Vagina (tissue), 2 donors: ENCODE results near the gene PPP2R5D. TPM values are rescaled to one million over a fixed set of nuclear protein-coding genes. Genes with fewer than 3 reads are reported as not detected.

ENCODE experiments used
- DNase-seq, 2 donors: peaks; one replicate each; pipeline ENCODE4 v3.0.0-alpha.2; 2017; ENCODE audit errors: extremely low spot score in 2 of 2
- H3K27ac ChIP-seq: fragments of 200-600 bp; sonication (generic); one replicate; pipeline ENCODE4 v1.5.1; 2019
- H3K27me3 ChIP-seq: fragments of 200-600 bp; sonication (generic); one replicate; pipeline ENCODE4 v1.5.1; 2019
- H3K36me3 ChIP-seq, 2 donors: fragments of 200-600 bp; sonication (generic); one replicate each; pipeline ENCODE4 v1.5.1; 2017 to 2019
- H3K4me1 ChIP-seq: fragments of 200-600 bp; sonication (generic); one replicate; pipeline ENCODE4 v1.5.1; 2019
- H3K4me3 ChIP-seq, 2 donors: fragments of 200-600 bp; sonication (generic); 1 replicate in 1 of 2; 2 replicates in 1 of 2; pipeline ENCODE4 v1.5.1; 2016 to 2019
- H3K9me3 ChIP-seq: fragments of 200-600 bp; sonication (generic); one replicate; pipeline ENCODE4 v1.5.1; 2019
- POLR2A ChIP-seq, 2 donors: fragments of 450-650 bp; IDR thresholded peaks; one replicate each; pipeline ENCODE4 v1.6.1; 2017; ENCODE audit warnings: antibody characterized with exemption in 2 of 2, mild to moderate bottlenecking in 2 of 2, moderate library complexity in 2 of 2
- POLR2AphosphoS5 ChIP-seq, 2 donors: sonication (generic); formaldehyde crosslinking; IDR thresholded peaks; one replicate each; pipeline ENCODE4 v1.9.0; 2017; ENCODE audit warnings: antibody characterized with exemption in 2 of 2, mild to moderate bottlenecking in 2 of 2, low read depth in 1 of 2; ENCODE audit not compliant: insufficient read depth in 1 of 2
- intact Hi-C: fragments of 100-400 bp; cut with DNase I; formaldehyde crosslinking; loops from one replicate; pipeline ENCODE4 v1.15.1; 2023
- total RNA-seq: library from RNA; depleted of rRNA; stranded (reverse); fragments of >200 nt; gene quantifications from one replicate; pipeline ENCODE4 v1.2.3, GENCODE V29; 2016
- TF ChIP-seq, protein P1 (sequence below), 3 experiments: fragments of 450-650 bp in 2 of 3; fragments of 200-600 bp in 1 of 3; sonication (generic) in 1 of 3; IDR thresholded peaks; one replicate each; pipeline ENCODE4 v1.5.1; 2017 to 2019; ENCODE audit warnings: antibody characterized with exemption in 3 of 3, mild to moderate bottlenecking in 2 of 3, moderate library complexity in 2 of 3

Gene PPP2R5D
- total RNA-seq, 1 donor from 2014 or later: 26.3 TPM

DNA sequence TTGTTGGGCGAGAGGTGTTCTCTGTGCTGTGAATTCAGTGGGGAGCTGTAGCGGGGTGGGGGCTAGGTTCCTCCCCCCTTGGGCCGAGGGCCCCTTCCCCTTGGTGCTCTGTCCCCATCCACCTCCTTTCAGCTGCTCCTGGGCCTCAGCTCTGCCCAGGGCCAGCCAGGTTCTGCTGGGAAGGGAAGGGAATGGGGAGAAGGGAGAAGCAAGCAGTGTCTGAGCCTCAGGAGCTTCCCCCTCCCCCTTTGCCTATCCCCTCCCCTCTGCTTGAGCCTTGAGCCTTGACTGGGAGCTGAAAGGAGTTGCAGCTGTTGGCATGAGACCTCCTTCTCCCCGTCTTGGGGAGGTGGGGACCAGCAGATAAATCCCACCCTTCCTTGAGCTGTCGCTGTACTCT, 36.5 kb downstream of the PPP2R5D start:
- peaks cover 0 to 34% of the 10 kb centered on the region in 2 donors for H3K36me3 ChIP-seq
- intact Hi-C loops: no loop called here
- peak overlapping the region; percentile 79 for H3K27ac ChIP-seq
- TF ChIP-seq POLR2A (IDR thresholded peaks at IDR 0.05): no peak
- TF ChIP-seq, protein P1, sequence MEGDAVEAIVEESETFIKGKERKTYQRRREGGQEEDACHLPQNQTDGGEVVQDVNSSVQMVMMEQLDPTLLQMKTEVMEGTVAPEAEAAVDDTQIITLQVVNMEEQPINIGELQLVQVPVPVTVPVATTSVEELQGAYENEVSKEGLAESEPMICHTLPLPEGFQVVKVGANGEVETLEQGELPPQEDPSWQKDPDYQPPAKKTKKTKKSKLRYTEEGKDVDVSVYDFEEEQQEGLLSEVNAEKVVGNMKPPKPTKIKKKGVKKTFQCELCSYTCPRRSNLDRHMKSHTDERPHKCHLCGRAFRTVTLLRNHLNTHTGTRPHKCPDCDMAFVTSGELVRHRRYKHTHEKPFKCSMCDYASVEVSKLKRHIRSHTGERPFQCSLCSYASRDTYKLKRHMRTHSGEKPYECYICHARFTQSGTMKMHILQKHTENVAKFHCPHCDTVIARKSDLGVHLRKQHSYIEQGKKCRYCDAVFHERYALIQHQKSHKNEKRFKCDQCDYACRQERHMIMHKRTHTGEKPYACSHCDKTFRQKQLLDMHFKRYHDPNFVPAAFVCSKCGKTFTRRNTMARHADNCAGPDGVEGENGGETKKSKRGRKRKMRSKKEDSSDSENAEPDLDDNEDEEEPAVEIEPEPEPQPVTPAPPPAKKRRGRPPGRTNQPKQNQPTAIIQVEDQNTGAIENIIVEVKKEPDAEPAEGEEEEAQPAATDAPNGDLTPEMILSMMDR (IDR thresholded peaks at IDR 0.05): no peak
- H3K4me1 ChIP-seq: peaks cover 59% of the 10 kb centered on the region
- H3K9me3 ChIP-seq: no peaks in the 10 kb centered on the region
- H3K27me3 ChIP-seq: no peaks in the 10 kb centered on the region
- H3K4me3 ChIP-seq: peak overlapping the region; percentile 89 to 92
- no peak for DNase-seq

DNA sequence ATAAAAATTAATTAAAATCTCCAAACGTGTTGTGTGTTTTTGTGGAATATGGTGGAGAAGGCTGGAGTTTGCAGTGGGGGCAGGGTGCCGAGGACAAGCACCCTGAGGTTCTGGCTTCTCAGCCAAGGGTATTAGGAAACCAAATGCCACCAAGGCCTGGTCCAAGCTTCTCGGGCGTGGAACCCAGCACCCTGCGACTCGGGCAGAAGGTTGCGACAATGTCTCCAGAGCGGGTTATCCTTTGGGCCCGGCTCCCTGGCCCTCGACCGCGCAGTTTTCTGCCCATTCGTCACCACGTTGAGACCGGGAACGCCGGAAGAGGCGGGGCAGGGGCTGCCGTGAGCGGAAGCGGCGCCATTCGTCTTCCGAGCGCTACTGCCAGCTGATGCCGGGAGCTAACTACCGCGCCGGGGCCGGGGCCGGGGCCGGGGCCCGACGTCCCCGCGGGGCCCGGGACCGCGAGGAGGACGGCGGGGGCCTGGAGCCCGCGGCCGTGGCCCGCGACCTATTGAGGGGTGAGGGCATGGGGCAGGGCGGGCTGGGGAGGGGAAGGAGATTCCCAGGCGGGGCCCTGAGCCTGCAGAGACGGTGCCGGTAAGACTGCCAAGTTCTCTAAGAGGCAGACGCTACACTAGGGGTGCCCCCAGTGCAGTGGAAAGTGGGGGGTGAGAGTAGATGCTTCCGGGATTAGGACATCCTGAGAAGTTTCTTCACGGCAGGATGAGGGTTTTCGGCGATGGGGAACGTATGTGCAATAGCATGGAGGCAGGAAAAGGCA, 37.1 kb downstream of the PPP2R5D start, which contains the start of gene RRP36:
Gene RRP36, plus strand, starts transcription at position 354 of the 778 bp plus-strand sequence. Its CDS starts 32 bp downstream, at position 386.
- peaks cover 2 to 40% of the 10 kb centered on the region in 2 donors for H3K36me3 ChIP-seq
- peak within 1 kb of the TSS; percentile 89 to 92 for H3K4me3 ChIP-seq
- DNase-seq: no peak
- H3K27me3 ChIP-seq: no peaks in the 10 kb centered on the region
- no peaks in the 10 kb centered on the region for H3K9me3 ChIP-seq
- TF ChIP-seq POLR2AphosphoS5 (IDR thresholded peaks at IDR 0.05; ENCODE audit: insufficient read depth in 1 of 2, low read depth in 1 of 2): peak; percentile 21 to 69
- TF ChIP-seq, protein P1 (IDR thresholded peaks at IDR 0.05): no peak
- peak within 1 kb of the TSS; percentile 79 for H3K27ac ChIP-seq
- peaks cover 53% of the 10 kb centered on the region for H3K4me1 ChIP-seq
- intact Hi-C loops: no loop called here

DNA sequence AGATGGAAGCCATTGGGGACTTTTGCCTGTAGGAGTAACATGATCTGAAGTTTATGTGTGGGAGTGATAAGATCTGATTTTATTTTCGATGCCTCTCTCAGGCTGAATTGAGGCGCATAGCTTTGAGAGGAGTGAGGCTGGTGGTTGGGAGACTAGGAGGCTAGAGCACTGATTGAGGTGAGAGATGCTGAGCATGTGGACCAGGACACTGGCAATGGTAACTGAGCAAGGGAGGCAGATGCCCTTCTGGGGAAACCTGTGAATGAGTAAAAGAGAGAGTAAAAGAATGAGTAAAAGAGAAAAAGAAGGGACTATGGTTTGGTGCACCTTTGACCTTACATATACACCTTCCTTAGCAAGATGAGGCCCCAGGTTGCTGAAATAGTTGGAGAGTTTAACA, 40.1 kb downstream of the PPP2R5D start:
- Histone ChIP-seq H3K4me3 (no peak overlapping the region), H3K36me3 (peaks cover 10 to 55% of the 10 kb centered on the region in 2 donors), H3K9me3 (no peaks in the 10 kb centered on the region), H3K27ac (no peak overlapping the region), H3K4me1 (peaks cover 37% of the 10 kb centered on the region), H3K27me3 (no peaks in the 10 kb centered on the region)
- TF ChIP-seq POLR2A (IDR thresholded peaks at IDR 0.05): no peak
- TF ChIP-seq POLR2AphosphoS5 (IDR thresholded peaks at IDR 0.05; ENCODE audit: insufficient read depth in 1 of 2, low read depth in 1 of 2): no peak
- TF ChIP-seq, protein P1 (IDR thresholded peaks at IDR 0.05): no peak
- no peak for DNase-seq
- intact Hi-C loops: no loop called here

DNA sequence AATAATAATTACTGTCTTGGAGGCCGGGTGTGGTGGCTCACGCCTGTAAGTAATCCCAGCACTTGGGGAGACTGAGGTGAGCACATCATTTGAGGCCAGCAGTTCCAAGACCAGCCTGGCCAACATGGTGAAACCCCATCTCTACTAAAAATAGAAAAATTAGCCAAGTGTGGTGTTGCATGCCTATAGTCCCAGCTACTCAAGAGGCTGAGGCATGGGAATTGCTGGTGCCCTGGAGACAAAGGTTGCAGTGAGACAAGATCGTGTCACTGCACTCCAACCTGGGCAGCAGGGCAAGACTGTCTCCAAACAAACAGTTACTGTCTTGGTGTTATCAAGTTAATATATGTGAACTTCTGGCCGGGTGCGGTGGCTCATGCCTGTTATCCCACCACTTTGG, 42.0 kb downstream of the PPP2R5D start:
- DNase-seq: no peak
- intact Hi-C loops: no loop called here
- TF ChIP-seq, protein P1 (IDR thresholded peaks at IDR 0.05): no peak
- TF ChIP-seq POLR2A (IDR thresholded peaks at IDR 0.05) (no peak), POLR2AphosphoS5 (IDR thresholded peaks at IDR 0.05; ENCODE audit: insufficient read depth in 1 of 2, low read depth in 1 of 2) (no peak)
- H3K27ac ChIP-seq: no peak overlapping the region
- H3K4me3 ChIP-seq: no peak overlapping the region
- peaks cover 10 to 68% of the 10 kb centered on the region in 2 donors for H3K36me3 ChIP-seq
- no peaks in the 10 kb centered on the region for H3K9me3 ChIP-seq
- H3K27me3 ChIP-seq: no peaks in the 10 kb centered on the region
- H3K4me1 ChIP-seq: peaks cover 28% of the 10 kb centered on the region

DNA sequence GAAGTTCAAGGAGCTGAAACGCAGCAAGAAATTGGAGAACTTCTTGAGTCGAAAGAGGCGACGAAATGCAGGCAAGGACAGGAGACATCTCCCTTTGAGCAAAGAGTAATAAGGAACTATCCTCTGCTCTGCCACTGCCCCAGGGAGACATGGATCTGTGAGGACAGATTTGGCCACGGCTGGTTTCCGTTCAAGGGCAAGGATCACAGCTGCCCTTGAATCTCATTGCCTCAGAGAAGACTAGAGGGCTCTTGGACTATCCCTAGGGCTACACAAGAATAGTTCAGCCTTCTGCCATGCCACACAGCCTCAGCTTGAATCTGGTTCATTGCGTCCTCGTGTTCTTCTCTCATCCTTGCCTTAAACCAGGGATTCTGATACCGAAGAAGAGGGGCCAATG, 44.8 kb downstream of the PPP2R5D start:
- Histone ChIP-seq H3K4me3 (no peak overlapping the region), H3K36me3 (peaks cover 10 to 70% of the 10 kb centered on the region in 2 donors), H3K27me3 (no peaks in the 10 kb centered on the region), H3K27ac (no peak overlapping the region), H3K9me3 (no peaks in the 10 kb centered on the region), H3K4me1 (peaks cover 7% of the 10 kb centered on the region)
- TF ChIP-seq, protein P1 (IDR thresholded peaks at IDR 0.05): no peak
- TF ChIP-seq POLR2AphosphoS5 (IDR thresholded peaks at IDR 0.05; ENCODE audit: insufficient read depth in 1 of 2, low read depth in 1 of 2) (no peak), POLR2A (IDR thresholded peaks at IDR 0.05) (no peak)
- no peak for DNase-seq
- intact Hi-C loops: no loop called here
